Kidney (tissue), 14 donors: ENCODE measurements around the gene ZDHHC14. TPM values are rescaled to one million over a fixed set of nuclear protein-coding genes. Genes with fewer than 3 reads are reported as not detected.

Experiments used
- DNase-seq, 5 donors: peaks; one replicate each; pipeline ENCODE4 v3.0.0-alpha.2; 2013 to 2020
- FAIRE-seq: peaks from 2 replicates; lab custom pipeline; 2012; peaks lifted over from hg19 to GRCh38; lab: Jason Lieb, UNC
- H3K27ac ChIP-seq, 2 donors: one replicate each; pipeline ENCODE4 v1.7.0; 2013; ENCODE audit warnings: low read depth in 2 of 2, low read length in 2 of 2, inconsistent platforms in 1 of 2
- H3K27me3 ChIP-seq: one replicate; pipeline ENCODE4 v1.7.1; 2013; ENCODE audit warnings: low read length, inconsistent platforms; ENCODE audit not compliant: control insufficient read depth, insufficient read depth
- H3K36me3 ChIP-seq, 3 donors: one replicate each; pipeline versions ENCODE4 v1.7.0 to v1.7.1; 2013; ENCODE audit warnings: low read length in 3 of 3, control low read depth in 1 of 3, inconsistent platforms in 1 of 3; ENCODE audit not compliant: insufficient read depth in 3 of 3, control insufficient read depth in 2 of 3
- H3K4me1 ChIP-seq, 3 donors: one replicate each; pipeline versions ENCODE4 v1.7.0 to v1.7.1; 2013; ENCODE audit warnings: low read length in 3 of 3, inconsistent platforms in 1 of 3, low read depth in 1 of 3; ENCODE audit not compliant: control insufficient read depth in 2 of 3, insufficient read depth in 2 of 3
- H3K4me3 ChIP-seq, 3 donors: one replicate each; pipeline versions ENCODE4 v1.7.0 to v1.8.1; 2013; ENCODE audit warnings: low read length in 3 of 3, control low read depth in 1 of 3, inconsistent platforms in 1 of 3
- H3K9ac ChIP-seq, 3 donors: one replicate each; pipeline versions ENCODE4 v1.7.0 to v1.7.1; 2013; ENCODE audit warnings: low read length in 3 of 3, control low read depth in 1 of 3, inconsistent platforms in 1 of 3
- H3K9me3 ChIP-seq, 3 donors: one replicate each; pipeline versions ENCODE4 v1.7.0 to v1.7.1; 2013; ENCODE audit warnings: low read length in 3 of 3, control low read depth in 1 of 3, inconsistent platforms in 1 of 3; ENCODE audit not compliant: control insufficient read depth in 2 of 3, insufficient read depth in 1 of 3
- CTCF ChIP-seq: IDR thresholded peaks from 3 replicates; pipeline ENCODE4 v1.5.1; 2012; ENCODE audit warnings: mild to moderate bottlenecking, moderate library complexity, borderline replicate concordance; ENCODE audit not compliant: insufficient read depth; ENCODE audit errors: extremely low read depth
- intact Hi-C: fragments of 100-400 bp; cut with DNase I; formaldehyde crosslinking; loops from one replicate; pipeline ENCODE4 v1.11.1; 2022
- polyA plus RNA-seq: library from polyadenylated mRNA; stranded (reverse); fragments of 350-450 nt; fragmentation: Illumina TruSeq; extraction: RNeasy Lipid Tissue Mini Kit (QIAGEN cat#74804); gene quantifications from one replicate; pipeline ENCODE4 v1.2.3, GENCODE V29; 2014; ENCODE audit warnings: low read depth, low replicate concordance; ENCODE audit not compliant: insufficient read depth
- total RNA-seq: library from RNA; stranded (reverse); fragmentation: NEBNext Ultra II Directional; extraction: Animal tissue kit (Norgen Biotek cat#: 25700); gene quantifications from one replicate; pipeline ENCODE4 v1.2.1, GENCODE V29; 2021
- donor health status: control.
- donor health status: control.
- donor health status: control.
- donor health status: control.
- donor health status: control.
- donor health status: DM: yes; HTN: yes; CAD: no.
- donor health status: Normal renal cell carcinoma (clear cell type).

The ZDHHC14 gene
- total and polyA plus RNA-seq, 2 donors from 2014 or later, result 13.5 to 26.7 TPM

GRCh38 chr6:157556144-157556645, 175.2 kb downstream of the ZDHHC14 start:
- no peak for DNase-seq
- no peak for FAIRE-seq
- no peaks in the 10 kb centered on the region for H3K9me3 ChIP-seq
- no peaks in the 10 kb centered on the region for H3K36me3 ChIP-seq
- intact Hi-C loops, result no loop called here
- H3K27ac ChIP-seq, result no peak overlapping the region
- H3K27me3 ChIP-seq, result no peaks in the 10 kb centered on the region
- H3K4me1 ChIP-seq, result peaks cover 0 to 4% (median 0%) of the 10 kb centered on the region in 3 donors
- TF ChIP-seq CTCF, result no peak
- H3K4me3 ChIP-seq, result no peak overlapping the region
- no peak overlapping the region for H3K9ac ChIP-seq

GRCh38 chr6:157556671-157557430, 175.9 kb downstream of the ZDHHC14 start:
- Histone ChIP-seq H3K36me3 (no peaks in the 10 kb centered on the region), H3K27ac (no peak overlapping the region), H3K27me3 (no peaks in the 10 kb centered on the region), H3K4me1 (peaks cover 0 to 4% (median 0%) of the 10 kb centered on the region in 3 donors), H3K9ac (no peak overlapping the region), H3K9me3 (no peaks in the 10 kb centered on the region), H3K4me3 (no peak overlapping the region)
- no peak for FAIRE-seq
- intact Hi-C loops, result no loop called here
- DNase-seq, result no peak
- no peak for TF ChIP-seq CTCF

DNA sequence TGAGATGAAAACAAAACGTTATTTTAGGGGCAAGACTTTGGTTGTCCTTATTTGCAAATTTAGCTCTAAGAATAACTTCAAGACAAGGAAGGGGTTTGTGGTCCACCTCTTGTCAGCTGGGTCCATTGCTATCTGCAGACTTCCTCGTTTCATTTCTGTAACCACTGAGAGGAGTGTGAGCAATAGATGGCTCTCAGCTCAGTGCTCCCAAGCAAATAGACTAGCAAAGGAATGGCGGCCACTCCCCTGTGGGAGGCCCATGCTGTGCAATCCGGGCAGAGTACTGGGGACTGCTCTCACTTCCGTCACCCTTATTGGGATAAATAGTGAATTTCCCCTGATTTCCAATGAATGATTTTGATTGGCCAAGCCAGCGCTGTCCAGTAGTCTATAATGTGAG, 176.6 kb downstream of the ZDHHC14 start:
- TF ChIP-seq CTCF, result no peak
- Histone ChIP-seq H3K4me3 (no peak overlapping the region), H3K4me1 (no peaks in the 10 kb centered on the region), H3K9me3 (no peaks in the 10 kb centered on the region), H3K27me3 (no peaks in the 10 kb centered on the region), H3K36me3 (no peaks in the 10 kb centered on the region), H3K9ac (no peak overlapping the region), H3K27ac (no peak overlapping the region)
- FAIRE-seq (no peak), DNase-seq (no peak)
- intact Hi-C loops, result no loop called here

DNA sequence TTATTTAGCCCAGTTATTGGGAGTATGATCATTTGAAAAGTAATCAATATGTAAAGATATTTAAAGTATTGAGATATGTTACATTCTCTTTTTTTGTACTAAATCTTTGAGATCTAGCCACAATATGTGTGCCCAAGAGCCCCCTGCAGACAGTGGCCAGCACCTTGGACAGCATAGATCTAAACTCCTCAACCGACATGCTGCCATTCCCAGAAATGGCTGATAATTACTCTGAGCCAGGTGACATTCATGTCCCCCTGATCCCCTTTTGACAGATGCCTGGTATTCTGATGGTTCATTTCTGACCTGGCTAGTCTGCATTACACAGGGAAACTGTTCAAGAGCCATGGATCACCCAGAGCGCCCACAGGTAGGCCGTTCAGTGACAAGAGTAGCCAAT, 177.1 kb downstream of the ZDHHC14 start:
- intact Hi-C loops, result no loop called here
- FAIRE-seq, result no peak
- TF ChIP-seq CTCF, result no peak
- H3K27me3 ChIP-seq, result no peaks in the 10 kb centered on the region
- no peak overlapping the region for H3K27ac ChIP-seq
- H3K9ac ChIP-seq, result no peak overlapping the region
- H3K4me3 ChIP-seq, result no peak overlapping the region
- no peak for DNase-seq
- no peaks in the 10 kb centered on the region for H3K4me1 ChIP-seq
- H3K9me3 ChIP-seq, result no peaks in the 10 kb centered on the region
- no peaks in the 10 kb centered on the region for H3K36me3 ChIP-seq
